ENCODE data around the gene IL23A. TPM values are rescaled to one million over a fixed set of nuclear protein-coding genes. Genes with fewer than 3 reads are reported as not detected.
A peak's percentile ranks its signal among the peaks of the same experiment; 100 is the strongest.

Gene IL23A
- total and polyA plus RNA-seq, 12 donors = 0.29 to 1.3 (median 0.64) TPM; not detected in 5

GRCh38 chr12:56375598-56376434 lies 37.1 kb downstream of the IL23A start:
- no peaks in the 10 kb centered on the region for H3K27me3 ChIP-seq
- no peaks in the 10 kb centered on the region for H3K9me3 ChIP-seq (replicated peaks in 1 of 3)
- H3K27ac ChIP-seq = no peak overlapping the region
- intact Hi-C loops (cut with DNase I) = no loop called here
- no peaks in the 10 kb centered on the region for H3K36me3 ChIP-seq (replicated peaks in 1 of 2)
- 59 to 68% (median 63%) methylated on average over 11 of the region's 11 CpGs for WGBS, 4 donors
- TF ChIP-seq, protein P1, sequence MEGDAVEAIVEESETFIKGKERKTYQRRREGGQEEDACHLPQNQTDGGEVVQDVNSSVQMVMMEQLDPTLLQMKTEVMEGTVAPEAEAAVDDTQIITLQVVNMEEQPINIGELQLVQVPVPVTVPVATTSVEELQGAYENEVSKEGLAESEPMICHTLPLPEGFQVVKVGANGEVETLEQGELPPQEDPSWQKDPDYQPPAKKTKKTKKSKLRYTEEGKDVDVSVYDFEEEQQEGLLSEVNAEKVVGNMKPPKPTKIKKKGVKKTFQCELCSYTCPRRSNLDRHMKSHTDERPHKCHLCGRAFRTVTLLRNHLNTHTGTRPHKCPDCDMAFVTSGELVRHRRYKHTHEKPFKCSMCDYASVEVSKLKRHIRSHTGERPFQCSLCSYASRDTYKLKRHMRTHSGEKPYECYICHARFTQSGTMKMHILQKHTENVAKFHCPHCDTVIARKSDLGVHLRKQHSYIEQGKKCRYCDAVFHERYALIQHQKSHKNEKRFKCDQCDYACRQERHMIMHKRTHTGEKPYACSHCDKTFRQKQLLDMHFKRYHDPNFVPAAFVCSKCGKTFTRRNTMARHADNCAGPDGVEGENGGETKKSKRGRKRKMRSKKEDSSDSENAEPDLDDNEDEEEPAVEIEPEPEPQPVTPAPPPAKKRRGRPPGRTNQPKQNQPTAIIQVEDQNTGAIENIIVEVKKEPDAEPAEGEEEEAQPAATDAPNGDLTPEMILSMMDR (IDR thresholded peaks at IDR 0.05) = no peak
- no peak for TF ChIP-seq POLR2A (IDR thresholded peaks at IDR 0.05)
- H3K4me1 ChIP-seq (replicated peaks in 1 of 2) = no peaks in the 10 kb centered on the region
- DNase-seq = peak in 1 of 7 donors; percentile 18
- no peak overlapping the region for H3K4me3 ChIP-seq

DNA sequence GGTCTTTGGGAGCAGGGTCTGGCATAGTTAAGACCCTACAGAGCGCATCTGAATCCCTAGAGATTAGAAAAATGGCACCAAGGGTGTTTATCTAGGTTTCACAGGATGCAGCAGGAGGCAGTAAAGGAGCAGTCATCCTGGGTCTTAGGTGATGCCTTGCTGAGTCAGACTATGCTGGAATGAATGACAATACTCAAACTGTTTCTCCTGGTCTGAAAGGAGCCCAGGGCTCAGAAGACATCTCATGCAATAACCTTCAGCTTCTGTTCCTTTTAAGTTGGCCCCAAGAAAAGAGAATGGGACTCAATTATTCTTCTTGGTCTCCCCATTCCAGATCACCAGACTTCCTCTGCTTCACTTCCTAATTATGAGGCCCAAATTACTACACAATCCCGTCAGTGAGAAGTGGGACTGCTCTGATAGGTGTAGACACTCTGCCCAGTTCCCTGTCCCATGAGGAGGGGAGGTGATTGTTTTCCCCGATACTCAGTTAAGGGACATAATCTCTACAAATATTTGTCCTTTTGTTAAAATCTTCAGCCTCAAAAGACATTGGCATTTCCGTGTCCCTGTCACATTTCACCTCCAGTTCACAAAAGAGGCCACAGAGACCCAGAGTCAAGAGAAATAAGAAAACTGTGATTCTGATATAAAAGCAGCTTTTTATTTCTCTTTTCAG lies 38.8 kb downstream of the IL23A start:
- WGBS, 4 donors = 65 to 75% (median 70%) methylated on average over 4 of the region's 4 CpGs

DNA sequence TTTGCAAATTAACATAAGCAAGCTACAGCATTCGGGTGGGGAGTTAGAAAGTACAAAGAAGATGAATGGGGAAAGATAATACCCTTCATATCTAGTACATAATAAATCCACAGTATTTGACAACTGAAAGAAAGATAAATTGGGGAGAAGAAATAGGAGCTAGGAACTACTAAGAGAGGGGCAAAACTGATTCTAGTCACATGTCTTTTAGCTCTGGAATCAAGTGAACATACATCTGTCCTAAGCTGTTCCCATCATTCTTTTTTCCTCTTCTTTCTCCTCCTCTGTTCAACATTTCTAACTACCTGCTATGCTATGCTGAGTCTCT lies 39.3 kb downstream of the IL23A start:
- no peak overlapping the region for H3K4me3 ChIP-seq
- no peaks in the 10 kb centered on the region for H3K36me3 ChIP-seq (replicated peaks in 1 of 2)
- WGBS, 4 donors = 18 to 32% (median 23%) methylated on average over 1 of the region's 1 CpG
- TF ChIP-seq, protein P1 (IDR thresholded peaks at IDR 0.05) = no peak
- TF ChIP-seq POLR2A (IDR thresholded peaks at IDR 0.05) = no peak
- H3K27me3 ChIP-seq = no peaks in the 10 kb centered on the region
- intact Hi-C loops (cut with DNase I) = no loop called here
- DNase-seq = no peak
- no peaks in the 10 kb centered on the region for H3K4me1 ChIP-seq (replicated peaks in 1 of 2)
- H3K9me3 ChIP-seq (replicated peaks in 1 of 3) = no peaks in the 10 kb centered on the region
- H3K27ac ChIP-seq = no peak overlapping the region

More for the DNA sequence above, 38.8 kb downstream of the IL23A start:
- Histone ChIP-seq H3K27me3 (no peaks in the 10 kb centered on the region), H3K4me3 (no peak overlapping the region), H3K4me1 (replicated peaks in 1 of 2) (no peaks in the 10 kb centered on the region), H3K27ac (no peak overlapping the region), H3K9me3 (replicated peaks in 1 of 3) (no peaks in the 10 kb centered on the region), H3K36me3 (replicated peaks in 1 of 2) (no peaks in the 10 kb centered on the region)
- intact Hi-C loops (cut with DNase I) = no loop called here
- no peak for TF ChIP-seq POLR2A (IDR thresholded peaks at IDR 0.05)
- no peak for DNase-seq

GRCh38 chr12:56382611-56383010 lies 43.9 kb downstream of the IL23A start:
- DNase-seq = no peak

More at GRCh38 chr12:56382611-56383010, 43.9 kb downstream of the IL23A start:
- TF ChIP-seq POLR2A (IDR thresholded peaks at IDR 0.05) = no peak
- TF ChIP-seq, protein P1 (IDR thresholded peaks at IDR 0.05) = no peak
- no peaks in the 10 kb centered on the region for H3K36me3 ChIP-seq (replicated peaks in 1 of 2)
- no peaks in the 10 kb centered on the region for H3K27me3 ChIP-seq
- H3K27ac ChIP-seq = no peak overlapping the region
- no peak overlapping the region for H3K4me3 ChIP-seq
- 87 to 91% (median 90%) methylated on average over 16 of the region's 16 CpGs for WGBS, 4 donors
- intact Hi-C loops (cut with DNase I) = no loop called here
- no peaks in the 10 kb centered on the region for H3K9me3 ChIP-seq (replicated peaks in 1 of 3)
- no peaks in the 10 kb centered on the region for H3K4me1 ChIP-seq (replicated peaks in 1 of 2)
